Renal cortical epithelial cell (primary cell): ENCODE results near the gene FMNL3. TPM values are rescaled to one million over a fixed set of nuclear protein-coding genes. Genes with fewer than 3 reads are reported as not detected.
A peak's percentile ranks its signal among the peaks of the same experiment; 100 is the strongest.
"Not testable (repeated sequence)": the region's sequence is repeated elsewhere in the genome, so short reads cannot be mapped to it uniquely, and the experiment has no call there.

Source experiments
- DNase-seq: peaks from one replicate; pipeline ENCODE4 v3.0.0-alpha.2; 2011; ENCODE audit warnings: low read depth
- total RNA-seq: library from RNA; depleted of rRNA; stranded (reverse); fragments of >200 nt; gene quantifications from 2 replicates; pipeline ENCODE4 v1.2.3, GENCODE V29; 2014

The FMNL3 gene
- total RNA-seq, 1 donor from 2014 or later, result 34.2 TPM

- DNase-seq, result not testable (repeated sequence)
Measured at GRCh38 chr12:49713952-49714351, 6.7 kb upstream of the FMNL3 start.

- DNase-seq, result no peak
Measured at GRCh38 chr12:49708851-49709250, 1.6 kb upstream of the FMNL3 start.

DNA sequence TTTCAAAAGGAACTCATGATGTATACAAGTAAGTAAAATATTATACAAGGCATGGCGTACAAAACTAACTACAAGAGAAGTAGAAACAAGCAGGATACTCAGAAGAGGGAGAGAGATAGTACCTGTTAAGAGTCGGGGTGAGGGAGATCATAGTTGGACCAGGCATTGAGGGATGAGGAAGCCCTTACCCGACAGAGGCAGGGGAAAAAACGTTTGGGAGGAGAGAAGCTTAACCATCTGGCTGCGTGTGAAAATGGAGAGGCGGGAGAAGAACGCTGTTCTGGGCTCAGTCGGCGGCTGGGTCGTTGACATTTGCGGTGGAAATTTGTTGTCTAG lies 575 bp upstream of the FMNL3 start:
- no peak for DNase-seq

GRCh38 chr12:49706351-49707127 lies 666 bp downstream of the FMNL3 start:
- DNase-seq, result peak; percentile 40

DNA sequence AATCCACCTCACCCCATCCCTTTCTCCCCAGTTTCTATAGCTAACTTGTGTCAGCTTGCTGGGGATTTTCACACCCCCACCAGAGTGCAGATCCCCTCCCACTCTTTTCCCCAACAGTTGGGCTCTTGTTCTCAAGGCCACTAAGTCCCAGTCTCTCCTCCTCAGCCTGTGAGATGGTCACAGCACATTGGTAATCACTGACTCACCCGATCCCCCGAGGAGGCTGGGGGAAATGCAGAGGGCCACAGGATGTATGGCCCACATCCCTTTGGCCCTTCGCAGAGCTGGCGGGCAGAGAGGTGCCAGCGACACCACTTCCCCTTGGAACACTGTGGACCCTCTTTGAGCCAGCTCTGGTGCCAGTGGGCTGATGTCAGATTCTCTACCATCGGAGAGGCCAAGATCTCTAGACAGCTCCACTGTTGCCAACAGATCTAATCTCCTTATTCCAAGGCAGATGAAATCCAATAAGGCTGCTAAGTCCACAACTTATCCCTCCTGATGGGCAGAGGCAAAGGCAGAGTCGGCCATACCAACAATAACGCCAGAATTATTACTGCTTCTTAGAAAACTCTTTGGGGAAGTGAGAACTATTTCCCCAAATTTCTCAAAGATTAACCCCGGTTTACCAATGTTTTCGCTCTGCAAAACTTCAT lies 1.6 kb downstream of the FMNL3 start:
- DNase-seq, result peak; percentile 75

- DNase-seq, result peak; percentile 66
Measured at GRCh38 chr12:49703647-49704137, 3.5 kb downstream of the FMNL3 start.

DNA sequence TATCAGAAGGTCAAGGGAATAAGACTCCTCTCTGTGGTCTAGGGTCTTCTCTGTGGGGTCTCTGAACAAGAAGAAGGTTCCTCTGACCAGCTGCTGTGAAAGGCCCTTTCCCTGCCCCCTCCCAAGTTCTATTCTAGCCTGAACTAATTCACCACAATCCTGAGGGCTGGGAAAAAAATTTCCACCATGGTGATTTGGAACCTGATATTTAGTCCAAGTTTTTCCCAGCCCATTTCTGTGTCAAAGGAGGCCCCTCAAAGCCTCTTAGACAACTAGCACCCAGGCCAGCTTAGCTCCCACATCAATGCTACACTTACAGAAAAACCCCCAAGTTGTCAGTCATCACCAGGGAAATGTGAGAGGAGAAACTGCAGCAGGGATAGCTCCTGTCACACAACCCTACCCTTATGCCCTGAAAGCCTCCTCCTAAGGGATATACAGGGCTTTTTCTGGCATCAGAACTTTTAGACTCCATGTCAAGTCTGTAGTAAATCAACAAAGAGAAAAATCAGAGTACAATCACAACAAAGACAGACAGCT lies 4.5 kb downstream of the FMNL3 start:
- DNase-seq, result no peak

- no peak for DNase-seq
Measured at GRCh38 chr12:49702009-49702408, 5.2 kb downstream of the FMNL3 start.

GRCh38 chr12:49698619-49699545 lies 8.3 kb downstream of the FMNL3 start:
- peak; percentile 90 for DNase-seq

DNA sequence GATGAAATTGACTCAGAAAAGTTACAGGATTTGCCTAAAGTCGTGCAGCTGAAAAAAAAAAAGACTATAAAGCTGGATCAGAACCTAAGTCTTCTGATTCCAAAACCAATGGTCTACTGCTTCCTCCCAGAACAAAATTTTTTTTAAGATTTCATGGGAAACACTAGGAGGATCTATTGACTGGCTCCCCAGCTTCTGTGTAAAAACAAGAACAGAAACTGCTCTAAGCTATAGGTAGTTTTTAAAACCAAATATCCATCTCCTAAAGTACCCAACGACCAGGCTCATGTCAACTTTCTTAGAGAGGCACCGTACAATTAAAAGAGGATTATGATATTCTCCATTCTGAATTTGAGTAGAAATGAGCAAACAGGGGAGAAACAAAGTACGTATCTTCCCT lies 9.4 kb downstream of the FMNL3 start:
- DNase-seq, result no peak

GRCh38 chr12:49696723-49697122 lies 10.5 kb downstream of the FMNL3 start:
- DNase-seq, result no peak

GRCh38 chr12:49693931-49694444 lies 13.2 kb downstream of the FMNL3 start:
- DNase-seq, result no peak

DNA sequence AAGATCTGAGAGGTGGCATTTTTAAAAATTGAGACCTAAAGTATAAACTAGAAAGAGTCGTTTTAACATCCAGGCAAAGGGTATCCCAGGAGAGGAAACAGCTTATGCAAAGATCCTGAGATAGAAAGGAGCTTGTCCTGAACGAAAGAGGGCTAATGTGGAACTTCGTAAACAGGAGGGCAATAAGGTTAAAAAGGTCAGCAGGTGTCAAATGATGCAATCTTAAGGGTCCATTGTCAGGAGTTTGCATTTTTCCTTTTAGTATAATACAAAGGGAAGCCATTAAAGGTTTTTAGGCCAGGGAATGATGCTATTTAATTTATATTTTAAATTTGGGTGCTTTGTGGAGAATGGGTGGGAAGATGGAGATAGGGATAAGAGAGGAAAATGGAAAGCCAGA lies 14.4 kb downstream of the FMNL3 start:
- no peak for DNase-seq

DNA sequence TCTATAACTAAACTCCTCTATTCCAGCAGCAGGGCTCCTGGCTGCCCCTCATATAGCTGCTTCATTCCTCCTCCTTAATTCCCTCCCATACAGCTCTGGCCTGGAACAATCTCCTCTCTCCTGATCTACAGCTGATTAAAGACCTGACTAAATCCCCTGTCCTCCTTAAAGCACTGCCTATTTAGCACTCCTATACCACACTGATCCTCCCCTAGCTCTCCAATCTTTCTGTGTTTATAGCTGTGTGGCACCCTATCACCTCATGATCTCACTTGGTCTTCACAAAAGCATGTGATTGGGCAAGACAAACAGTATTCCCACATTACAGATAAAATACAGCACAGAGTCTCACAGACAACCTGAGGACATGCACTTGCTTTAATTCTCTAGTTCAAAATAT lies 17.4 kb downstream of the FMNL3 start:
- DNase-seq, result no peak

DNA sequence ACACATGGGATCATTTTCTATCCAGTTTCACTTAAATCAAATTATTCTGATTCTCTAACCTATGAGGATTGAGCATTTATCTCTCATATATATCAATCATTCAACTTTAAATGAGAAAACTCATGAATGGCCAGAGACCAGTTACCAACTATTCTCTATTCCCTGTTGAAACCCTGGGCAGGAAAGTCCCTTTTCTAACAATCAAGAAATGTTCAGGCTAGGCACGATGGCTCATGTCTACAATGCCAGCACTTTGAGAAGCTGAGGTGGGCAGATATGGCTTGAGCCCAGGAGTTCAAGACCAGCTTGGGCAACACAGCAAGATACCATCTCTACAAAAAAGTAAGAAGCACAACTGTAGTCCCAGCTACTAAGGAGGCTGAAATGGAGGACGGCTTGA lies 18.0 kb downstream of the FMNL3 start:
- no peak for DNase-seq

- DNase-seq, result no peak
Measured at GRCh38 chr12:49687941-49688340, 19.3 kb downstream of the FMNL3 start.

DNA sequence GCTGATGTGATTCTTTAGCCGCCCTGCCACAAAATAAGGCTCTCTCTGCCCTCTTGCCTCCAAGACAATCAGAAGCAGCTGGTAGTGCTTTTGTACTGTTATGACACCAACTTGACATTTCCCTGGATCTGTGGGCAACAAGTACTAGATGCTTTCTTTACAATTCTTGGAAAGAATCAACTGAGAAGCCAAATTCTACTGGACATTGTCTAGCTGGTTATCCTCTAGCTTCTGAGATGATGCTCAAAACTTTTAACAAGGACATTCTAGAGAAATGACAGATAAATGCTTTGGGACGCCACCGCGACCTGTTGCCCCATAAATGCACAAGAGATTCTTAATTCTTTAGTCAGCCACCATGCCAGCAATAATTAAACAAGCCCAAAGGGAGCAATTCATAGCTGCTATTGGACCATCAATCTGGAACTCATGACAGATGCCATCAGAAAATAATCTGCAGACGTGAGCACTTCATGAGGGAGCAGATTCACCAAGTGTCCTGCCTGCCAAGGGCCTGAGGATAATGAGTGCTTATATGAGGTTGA lies 22.8 kb downstream of the FMNL3 start:
- no peak for DNase-seq

GRCh38 chr12:49683599-49684309 lies 23.5 kb downstream of the FMNL3 start:
- DNase-seq, result no peak

GRCh38 chr12:49680075-49680474 lies 27.1 kb downstream of the FMNL3 start:
- no peak for DNase-seq

GRCh38 chr12:49678711-49679110 lies 28.5 kb downstream of the FMNL3 start:
- DNase-seq, result no peak

GRCh38 chr12:49675137-49675536 lies 32.1 kb downstream of the FMNL3 start:
- no peak for DNase-seq
